ENCODE data around the gene MAN2A1. TPM values are rescaled to one million over a fixed set of nuclear protein-coding genes. Genes with fewer than 3 reads are reported as not detected.

MAN2A1 gene
- total RNA-seq, 1 experiment from 2014 or later = 51.0 TPM

- H3K4me3 ChIP-seq (ENCODE audit: low read depth in 2 of 2, low read length in 2 of 2) = no peak overlapping the region
- BruUV-seq (replicated peaks) = no TSS peak
- H3K27me3 ChIP-seq (ENCODE audit: control insufficient read depth, insufficient read depth, low read length) = no peaks in the 10 kb centered on the region
- ATAC-seq = no peak
- H3K4me1 ChIP-seq (ENCODE audit: control insufficient read depth, insufficient read depth, low read length) = no peaks in the 10 kb centered on the region
- in situ Hi-C loops (cut with HindIII; ENCODE audit: low pct_unique_long_range_greater_than_20kb, low sequenced_read_pairs) = no loop called here
- no peak for TF ChIP-seq SIN3A (IDR thresholded peaks at IDR 0.05; ENCODE audit: borderline replicate concordance, insufficient read depth, low read depth, low read length)
- TF ChIP-seq REST (IDR thresholded peaks at IDR 0.05; ENCODE audit: insufficient read depth in 1 of 2, low read depth in 2 of 2, low read length in 1 of 2) = no peak
- TF ChIP-seq POLR2AphosphoS5 (IDR thresholded peaks at IDR 0.05; ENCODE audit: low read depth, low read length) = no peak
- no peak for TF ChIP-seq TCF7L2 (IDR thresholded peaks at IDR 0.05; ENCODE audit: low read depth, low read length)
- no peak for TF ChIP-seq CTCF (IDR thresholded peaks at IDR 0.05)
- no peak overlapping the region for H3K27ac ChIP-seq (ENCODE audit: low read length)
- intact Hi-C loops (cut with micrococcal nuclease; ENCODE audit: unreplicated experiment) = no loop called here
- POLR2A ChIA-PET = no interaction called here
- DNase-seq (ENCODE audit: low read depth, low spot score) = no peak
- no peaks in the 10 kb centered on the region for H3K9me3 ChIP-seq (ENCODE audit: control insufficient read depth, insufficient read depth, low read depth, low read length)
- CTCF ChIA-PET = no interaction called here
- no peaks in the 10 kb centered on the region for H3K36me3 ChIP-seq (ENCODE audit: control insufficient read depth, insufficient read depth, low read length)
Observed at GRCh38 chr5:109857405-109858031, 167.8 kb downstream of the MAN2A1 start.

GRCh38 chr5:109859537-109859936, 169.8 kb downstream of the MAN2A1 start:
- H3K27me3 ChIP-seq (ENCODE audit: control insufficient read depth, insufficient read depth, low read length) = no peaks in the 10 kb centered on the region
- no peak for TF ChIP-seq TCF7L2 (IDR thresholded peaks at IDR 0.05; ENCODE audit: low read depth, low read length)
- no peak for TF ChIP-seq REST (IDR thresholded peaks at IDR 0.05; ENCODE audit: insufficient read depth in 1 of 2, low read depth in 2 of 2, low read length in 1 of 2)
- CTCF ChIA-PET = no interaction called here
- H3K9me3 ChIP-seq (ENCODE audit: control insufficient read depth, insufficient read depth, low read depth, low read length) = no peaks in the 10 kb centered on the region
- no peak overlapping the region for H3K4me3 ChIP-seq (ENCODE audit: low read depth in 2 of 2, low read length in 2 of 2)
- H3K27ac ChIP-seq (ENCODE audit: low read length) = no peak overlapping the region
- POLR2A ChIA-PET = no interaction called here
- in situ Hi-C loops (cut with HindIII; ENCODE audit: low pct_unique_long_range_greater_than_20kb, low sequenced_read_pairs) = no loop called here
- H3K36me3 ChIP-seq (ENCODE audit: control insufficient read depth, insufficient read depth, low read length) = no peaks in the 10 kb centered on the region
- ATAC-seq (no peak), DNase-seq (ENCODE audit: low read depth, low spot score) (no peak)
- BruUV-seq (replicated peaks) = no TSS peak
- H3K4me1 ChIP-seq (ENCODE audit: control insufficient read depth, insufficient read depth, low read length) = no peaks in the 10 kb centered on the region
- intact Hi-C loops (cut with micrococcal nuclease; ENCODE audit: unreplicated experiment) = no loop called here

Data from Panc1 (cell line).